ENCODE measurements around the gene AFF1. TPM values are rescaled to one million over a fixed set of nuclear protein-coding genes. Genes with fewer than 3 reads are reported as not detected.

Gene AFF1
- total and polyA plus RNA-seq, 4 donors, result 7.2 to 42.8 (median 21.5) TPM

DNA sequence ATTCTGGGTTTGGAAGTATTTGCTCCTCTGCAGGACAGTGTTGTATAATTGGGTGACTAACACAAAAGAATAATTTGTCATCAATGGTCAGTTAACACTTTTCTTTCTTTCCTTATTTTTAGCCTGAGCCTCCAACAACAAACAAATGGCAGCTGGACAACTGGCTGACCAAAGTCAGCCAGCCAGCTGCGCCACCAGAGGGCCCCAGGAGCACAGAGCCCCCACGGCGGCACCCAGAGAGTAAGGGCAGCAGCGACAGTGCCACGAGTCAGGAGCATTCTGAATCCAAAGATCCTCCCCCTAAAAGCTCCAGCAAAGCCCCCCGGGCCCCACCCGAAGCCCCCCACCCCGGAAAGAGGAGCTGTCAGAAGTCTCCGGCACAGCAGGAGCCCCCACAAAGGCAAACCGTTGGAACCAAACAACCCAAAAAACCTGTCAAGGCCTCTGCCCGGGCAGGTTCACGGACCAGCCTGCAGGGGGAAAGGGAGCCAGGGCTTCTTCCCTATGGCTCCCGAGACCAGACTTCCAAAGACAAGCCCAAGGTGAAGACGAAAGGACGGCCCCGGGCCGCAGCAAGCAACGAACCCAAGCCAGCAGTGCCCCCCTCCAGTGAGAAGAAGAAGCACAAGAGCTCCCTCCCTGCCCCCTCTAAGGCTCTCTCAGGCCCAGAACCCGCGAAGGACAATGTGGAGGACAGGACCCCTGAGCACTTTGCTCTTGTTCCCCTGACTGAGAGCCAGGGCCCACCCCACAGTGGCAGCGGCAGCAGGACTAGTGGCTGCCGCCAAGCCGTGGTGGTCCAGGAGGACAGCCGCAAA, 179.6 kb downstream of the AFF1 start:
- no peak overlapping the region for H3K4me3 ChIP-seq (ENCODE audit: low read depth in 1 of 3, low read length in 3 of 3)
- TF ChIP-seq RAD21 (IDR thresholded peaks at IDR 0.05), result no peak

DNA sequence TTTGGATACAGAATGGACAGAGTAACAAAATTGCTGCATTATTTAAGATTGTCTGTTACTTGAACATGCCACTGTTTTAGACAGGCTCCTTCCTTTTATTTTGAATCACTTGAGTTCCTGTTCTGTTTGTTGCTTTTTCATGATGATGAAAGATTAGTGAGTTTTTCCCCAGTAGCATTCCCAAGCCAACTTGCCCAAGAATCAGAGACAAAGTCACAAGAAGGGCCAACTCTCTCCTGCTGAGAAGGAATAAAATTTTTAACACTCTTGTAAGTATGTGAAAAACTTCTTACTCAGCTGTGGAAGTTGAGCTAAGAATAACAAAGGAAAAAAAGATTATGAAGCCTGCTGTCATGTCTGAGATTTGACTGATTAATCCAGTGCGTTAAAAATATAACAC, 181.4 kb downstream of the AFF1 start:
- WGBS, result 91% methylated on average over 1 of the region's 1 CpG
- DNase-seq (ENCODE audit: low spot score), result no peak
- TF ChIP-seq EGR1 (IDR thresholded peaks at IDR 0.05; ENCODE audit: low read depth in 2 of 2) (no peak), SP1 (IDR thresholded peaks at IDR 0.05) (no peak), FOXA2 (IDR thresholded peaks at IDR 0.05) (no peak), NR2F2 (IDR thresholded peaks at IDR 0.05) (no peak), JUND (IDR thresholded peaks at IDR 0.05) (no peak), RXRA (IDR thresholded peaks at IDR 0.05) (no peak), RAD21 (IDR thresholded peaks at IDR 0.05) (no peak), GABPA (IDR thresholded peaks at IDR 0.05 in 1 of 2, conservative IDR thresholded peaks at IDR 0.05 in 1 of 2) (no peak), TAF1 (conservative IDR thresholded peaks at IDR 0.05) (no peak), YY1 (IDR thresholded peaks at IDR 0.05) (no peak), HNF4G (IDR thresholded peaks at IDR 0.05) (no peak), HNF4A (conservative IDR thresholded peaks at IDR 0.05) (no peak), FOXA1 (IDR thresholded peaks at IDR 0.05) (no peak)
- TF ChIP-seq, protein P1, sequence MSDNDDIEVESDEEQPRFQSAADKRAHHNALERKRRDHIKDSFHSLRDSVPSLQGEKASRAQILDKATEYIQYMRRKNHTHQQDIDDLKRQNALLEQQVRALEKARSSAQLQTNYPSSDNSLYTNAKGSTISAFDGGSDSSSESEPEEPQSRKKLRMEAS (IDR thresholded peaks at IDR 0.05), result no peak
- TF ChIP-seq, protein P2, sequence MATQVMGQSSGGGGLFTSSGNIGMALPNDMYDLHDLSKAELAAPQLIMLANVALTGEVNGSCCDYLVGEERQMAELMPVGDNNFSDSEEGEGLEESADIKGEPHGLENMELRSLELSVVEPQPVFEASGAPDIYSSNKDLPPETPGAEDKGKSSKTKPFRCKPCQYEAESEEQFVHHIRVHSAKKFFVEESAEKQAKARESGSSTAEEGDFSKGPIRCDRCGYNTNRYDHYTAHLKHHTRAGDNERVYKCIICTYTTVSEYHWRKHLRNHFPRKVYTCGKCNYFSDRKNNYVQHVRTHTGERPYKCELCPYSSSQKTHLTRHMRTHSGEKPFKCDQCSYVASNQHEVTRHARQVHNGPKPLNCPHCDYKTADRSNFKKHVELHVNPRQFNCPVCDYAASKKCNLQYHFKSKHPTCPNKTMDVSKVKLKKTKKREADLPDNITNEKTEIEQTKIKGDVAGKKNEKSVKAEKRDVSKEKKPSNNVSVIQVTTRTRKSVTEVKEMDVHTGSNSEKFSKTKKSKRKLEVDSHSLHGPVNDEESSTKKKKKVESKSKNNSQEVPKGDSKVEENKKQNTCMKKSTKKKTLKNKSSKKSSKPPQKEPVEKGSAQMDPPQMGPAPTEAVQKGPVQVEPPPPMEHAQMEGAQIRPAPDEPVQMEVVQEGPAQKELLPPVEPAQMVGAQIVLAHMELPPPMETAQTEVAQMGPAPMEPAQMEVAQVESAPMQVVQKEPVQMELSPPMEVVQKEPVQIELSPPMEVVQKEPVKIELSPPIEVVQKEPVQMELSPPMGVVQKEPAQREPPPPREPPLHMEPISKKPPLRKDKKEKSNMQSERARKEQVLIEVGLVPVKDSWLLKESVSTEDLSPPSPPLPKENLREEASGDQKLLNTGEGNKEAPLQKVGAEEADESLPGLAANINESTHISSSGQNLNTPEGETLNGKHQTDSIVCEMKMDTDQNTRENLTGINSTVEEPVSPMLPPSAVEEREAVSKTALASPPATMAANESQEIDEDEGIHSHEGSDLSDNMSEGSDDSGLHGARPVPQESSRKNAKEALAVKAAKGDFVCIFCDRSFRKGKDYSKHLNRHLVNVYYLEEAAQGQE (IDR thresholded peaks at IDR 0.05), result no peak
- TF ChIP-seq, protein P3, sequence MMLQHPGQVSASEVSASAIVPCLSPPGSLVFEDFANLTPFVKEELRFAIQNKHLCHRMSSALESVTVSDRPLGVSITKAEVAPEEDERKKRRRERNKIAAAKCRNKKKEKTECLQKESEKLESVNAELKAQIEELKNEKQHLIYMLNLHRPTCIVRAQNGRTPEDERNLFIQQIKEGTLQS (IDR thresholded peaks at IDR 0.05), result no peak
- TF ChIP-seq, protein P4, sequence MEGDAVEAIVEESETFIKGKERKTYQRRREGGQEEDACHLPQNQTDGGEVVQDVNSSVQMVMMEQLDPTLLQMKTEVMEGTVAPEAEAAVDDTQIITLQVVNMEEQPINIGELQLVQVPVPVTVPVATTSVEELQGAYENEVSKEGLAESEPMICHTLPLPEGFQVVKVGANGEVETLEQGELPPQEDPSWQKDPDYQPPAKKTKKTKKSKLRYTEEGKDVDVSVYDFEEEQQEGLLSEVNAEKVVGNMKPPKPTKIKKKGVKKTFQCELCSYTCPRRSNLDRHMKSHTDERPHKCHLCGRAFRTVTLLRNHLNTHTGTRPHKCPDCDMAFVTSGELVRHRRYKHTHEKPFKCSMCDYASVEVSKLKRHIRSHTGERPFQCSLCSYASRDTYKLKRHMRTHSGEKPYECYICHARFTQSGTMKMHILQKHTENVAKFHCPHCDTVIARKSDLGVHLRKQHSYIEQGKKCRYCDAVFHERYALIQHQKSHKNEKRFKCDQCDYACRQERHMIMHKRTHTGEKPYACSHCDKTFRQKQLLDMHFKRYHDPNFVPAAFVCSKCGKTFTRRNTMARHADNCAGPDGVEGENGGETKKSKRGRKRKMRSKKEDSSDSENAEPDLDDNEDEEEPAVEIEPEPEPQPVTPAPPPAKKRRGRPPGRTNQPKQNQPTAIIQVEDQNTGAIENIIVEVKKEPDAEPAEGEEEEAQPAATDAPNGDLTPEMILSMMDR (IDR thresholded peaks at IDR 0.05; ENCODE audit: low read depth, low read length, missing input control), result no peak
- TF ChIP-seq, protein P5, sequence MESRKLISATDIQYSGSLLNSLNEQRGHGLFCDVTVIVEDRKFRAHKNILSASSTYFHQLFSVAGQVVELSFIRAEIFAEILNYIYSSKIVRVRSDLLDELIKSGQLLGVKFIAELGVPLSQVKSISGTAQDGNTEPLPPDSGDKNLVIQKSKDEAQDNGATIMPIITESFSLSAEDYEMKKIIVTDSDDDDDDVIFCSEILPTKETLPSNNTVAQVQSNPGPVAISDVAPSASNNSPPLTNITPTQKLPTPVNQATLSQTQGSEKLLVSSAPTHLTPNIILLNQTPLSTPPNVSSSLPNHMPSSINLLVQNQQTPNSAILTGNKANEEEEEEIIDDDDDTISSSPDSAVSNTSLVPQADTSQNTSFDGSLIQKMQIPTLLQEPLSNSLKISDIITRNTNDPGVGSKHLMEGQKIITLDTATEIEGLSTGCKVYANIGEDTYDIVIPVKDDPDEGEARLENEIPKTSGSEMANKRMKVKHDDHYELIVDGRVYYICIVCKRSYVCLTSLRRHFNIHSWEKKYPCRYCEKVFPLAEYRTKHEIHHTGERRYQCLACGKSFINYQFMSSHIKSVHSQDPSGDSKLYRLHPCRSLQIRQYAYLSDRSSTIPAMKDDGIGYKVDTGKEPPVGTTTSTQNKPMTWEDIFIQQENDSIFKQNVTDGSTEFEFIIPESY (IDR thresholded peaks at IDR 0.05), result no peak
- Histone ChIP-seq H3K36me3 (ENCODE audit: control insufficient read depth in 4 of 4, insufficient read depth in 3 of 4, low read depth in 1 of 4, low read length in 3 of 4) (peaks cover 3 to 49% (median 26%) of the 10 kb centered on the region in 4 donors), H3K4me1 (ENCODE audit: control insufficient read depth in 4 of 4, insufficient read depth in 4 of 4, low read length in 3 of 4) (peaks cover 0 to 26% (median 19%) of the 10 kb centered on the region in 4 donors), H3K27me3 (ENCODE audit: control insufficient read depth in 4 of 4, insufficient read depth in 4 of 4, low read length in 3 of 4) (no peaks in the 10 kb centered on the region), H3K4me3 (ENCODE audit: low read depth in 1 of 3, low read length in 3 of 3) (no peak overlapping the region), H3K27ac (ENCODE audit: low read depth in 1 of 2, low read length in 2 of 2) (no peak overlapping the region), H3K9me3 (ENCODE audit: control insufficient read depth in 4 of 4, low read length in 3 of 4) (no peaks in the 10 kb centered on the region), H3K9ac (ENCODE audit: low read depth in 1 of 2, low read length in 2 of 2) (no peak overlapping the region)

More for the DNA sequence above, 179.6 kb downstream of the AFF1 start:
- WGBS, result 95% methylated on average over 24 of the region's 24 CpGs
- Histone ChIP-seq H3K27ac (ENCODE audit: low read depth in 1 of 2, low read length in 2 of 2) (no peak overlapping the region), H3K9me3 (ENCODE audit: control insufficient read depth in 4 of 4, low read length in 3 of 4) (no peaks in the 10 kb centered on the region), H3K4me1 (ENCODE audit: control insufficient read depth in 4 of 4, insufficient read depth in 4 of 4, low read length in 3 of 4) (peaks cover 0 to 14% (median 7%) of the 10 kb centered on the region in 4 donors), H3K9ac (ENCODE audit: low read depth in 1 of 2, low read length in 2 of 2) (no peak overlapping the region), H3K27me3 (ENCODE audit: control insufficient read depth in 4 of 4, insufficient read depth in 4 of 4, low read length in 3 of 4) (no peaks in the 10 kb centered on the region), H3K36me3 (ENCODE audit: control insufficient read depth in 4 of 4, insufficient read depth in 3 of 4, low read depth in 1 of 4, low read length in 3 of 4) (peaks cover 3 to 52% (median 26%) of the 10 kb centered on the region in 4 donors)
- no peak for DNase-seq (ENCODE audit: low spot score)

Measured in liver (tissue), 9 donors.